Heart right ventricle (tissue), 16 donors: ENCODE results near the gene IQCF6. TPM values are rescaled to one million over a fixed set of nuclear protein-coding genes. Genes with fewer than 3 reads are reported as not detected.
"Not testable (repeated sequence)": the region's sequence is repeated elsewhere in the genome, so short reads cannot be mapped to it uniquely, and the experiment has no call there.

Source experiments
- ATAC-seq, 8 donors: fragments of 200-7000 bp; cut with Tn5 transposase; one replicate each; pipeline ENCODE4 v1.9.1; 2020; ENCODE audit warnings: mild to moderate bottlenecking in 8 of 8, moderate library complexity in 8 of 8, moderate number of reproducible peaks in 1 of 8
- DNase-seq, 2 donors: peaks; one replicate each; pipeline ENCODE4 v3.0.0-alpha.2; 2020
- H3K27ac ChIP-seq, 10 donors: fragments of 200-600 bp; sonication (generic) in 2 of 10; one replicate each; pipeline versions ENCODE4 v1.5.0 to v1.8.0; 2020 to 2022; ENCODE audit warnings: mild to moderate bottlenecking in 3 of 10
- H3K27me3 ChIP-seq, 7 donors: fragments of 200-600 bp; one replicate each; pipeline ENCODE4 v1.8.0; 2021 to 2022; ENCODE audit warnings: mild to moderate bottlenecking in 2 of 7
- H3K36me3 ChIP-seq, 9 donors: fragments of 200-600 bp; sonication (generic) in 1 of 9; one replicate each; pipeline versions ENCODE4 v1.5.0 to v1.8.0; 2020 to 2022; ENCODE audit warnings: mild to moderate bottlenecking in 2 of 9
- H3K4me1 ChIP-seq, 9 donors: fragments of 200-600 bp; sonication (generic) in 1 of 9; one replicate each; pipeline versions ENCODE4 v1.5.0 to v1.8.0; 2020 to 2022; ENCODE audit warnings: mild to moderate bottlenecking in 4 of 9
- H3K4me3 ChIP-seq, 10 donors: fragments of 200-600 bp; sonication (generic) in 2 of 10; one replicate each; pipeline versions ENCODE4 v1.5.0 to v1.8.0; 2020 to 2022; ENCODE audit warnings: mild to moderate bottlenecking in 7 of 10, moderate library complexity in 2 of 10
- H3K9me3 ChIP-seq, 11 donors: fragments of 200-600 bp in 10 of 11; sonication (generic) in 2 of 11; one replicate each; pipeline versions ENCODE4 v1.5.0 to v1.8.0; 2013 to 2022; ENCODE audit warnings: mild to moderate bottlenecking in 2 of 11, control low read depth in 1 of 11, moderate library complexity in 1 of 11
- CTCF ChIP-seq, 9 donors: fragments of 200-600 bp; sonication (generic) in 2 of 9; IDR thresholded peaks; one replicate each; pipeline versions ENCODE4 v1.5.0 to v1.8.0; 2021 to 2022; ENCODE audit warnings: antibody characterized with exemption in 9 of 9, mild to moderate bottlenecking in 5 of 9, moderate library complexity in 1 of 9
- WGBS, 2 donors: extraction: QIAGEN DNeasy Blood & Tissue Kit; methylation state at CpG; one replicate each; pipeline ENCODE4 v1.1.7; 2013; ENCODE audit warnings: inconsistent platforms in 1 of 2; 5-methylcytosine and 5-hydroxymethylcytosine counted together
- intact Hi-C, 10 donors: fragments of 100-400 bp; cut with DNase I; formaldehyde crosslinking; loops; one replicate each; pipeline versions ENCODE4 v1.11.1 to v1.14.2; 2022
- polyA plus RNA-seq, 2 donors: library from polyadenylated mRNA; stranded (reverse); fragments of 200-250 nt; gene quantifications; one replicate each; pipeline ENCODE4 v1.2.3, GENCODE V29; 2013
- total RNA-seq, 10 donors: library from RNA; stranded (reverse); fragmentation: NEBNext Ultra II Directional in 3 of 10; extraction: Animal tissue kit (Norgen Biotek cat#: 25700) in 3 of 10; gene quantifications; one replicate each; pipeline versions ENCODE4 v1.2.1 to v1.2.4, GENCODE V29; 2021 to 2023
- donor health status: Arrhythmogenic right ventricular cardiomyopathy.
- donor health status: ischemic (EF 13 %, LVEDD 7.1; RV severe dilation, severe dysfunction).
- donor health status: healthy with polysubstance abuse.
- donor health status: DM: no; HTN: yes; CAD: no.
- donor health status: DM: no; HTN: no; CAD: no.
- donor health status: ischemic (EF 25% LVEDD 6.9; RV normal size, moderate dysfunction).
- donor health status: ischemic (EF 25% LVEDD 5.7; RV mildly dilated, moderate dysfunction).
- donor health status: healthy.
- donor health status: DM: yes; HTN: yes; CAD: no.
- donor health status: Ischemic cardiomyopathy.
- donor health status: ischemic (EF 35%, LVEDD 5.7; RV mildly dilated, moderate dysfunction).
- donor health status: nonischemic (EF 11% LVEDD 7.7; RV severe dilation, severe dysfunction).
- donor health status: DM: yes; HTN: yes; CAD: no.
- donor health status: PGD.
- donor health status: ischemic (EF 29% LVEDD 5.4; RV normal size, mild dysfunction).
- donor health status: nonischemic (EF 23%, LVEDD 6.1; RV moderate dilation, normal function).

The IQCF6 gene
- total and polyA plus RNA-seq, 12 donors: not detected

- Histone ChIP-seq H3K27me3 (peaks cover 0 to 27% (median 15%) of the 10 kb centered on the region in 7 donors), H3K4me1 (no peaks in the 10 kb centered on the region), H3K36me3 (no peaks in the 10 kb centered on the region), H3K4me3 (no peak overlapping the region), H3K27ac (no peak overlapping the region), H3K9me3 (no peaks in the 10 kb centered on the region)
- 85 to 86% methylated on average over 7 of the region's 7 CpGs for WGBS, 2 donors
- no peak for DNase-seq
- TF ChIP-seq CTCF (IDR thresholded peaks at IDR 0.05): no peak
- ATAC-seq: no peak
- intact Hi-C loops: loop anchor here in 1 of 10 donors (10.0 kb wide), 1 partner anchor 287 kb away; the partner anchor contains the start of gene DCAF1
Observed at GRCh38 chr3:51792206-51792605, 13.2 kb upstream of the IQCF6 start.

- no peaks in the 10 kb centered on the region for H3K9me3 ChIP-seq
- H3K4me1 ChIP-seq: no peaks in the 10 kb centered on the region
- intact Hi-C loops: loop anchor here in 2 of 10 donors (10.0 kb wide), 1 partner anchor 75 kb away; no protein-coding TSS in a partner anchor
- DNase-seq (no peak), ATAC-seq (no peak)
- no peaks in the 10 kb centered on the region for H3K36me3 ChIP-seq
- peaks cover 0 to 6% (median 0%) of the 10 kb centered on the region in 7 donors for H3K27me3 ChIP-seq
- no peak for TF ChIP-seq CTCF (IDR thresholded peaks at IDR 0.05)
- H3K4me3 ChIP-seq: no peak overlapping the region
- H3K27ac ChIP-seq: no peak overlapping the region
- WGBS, 2 donors: 87 to 100% methylated on average over 1 of the region's 1 CpG
Observed at GRCh38 chr3:51789437-51789836, 10.4 kb upstream of the IQCF6 start.

- H3K9me3 ChIP-seq, H3K36me3 ChIP-seq, H3K27ac ChIP-seq, H3K4me1 ChIP-seq, H3K4me3 ChIP-seq, H3K27me3 ChIP-seq, DNase-seq, ATAC-seq: not testable (repeated sequence)
- intact Hi-C loops: loop anchor here in 2 of 10 donors (10.0 kb wide), 1 partner anchor 73 kb away; no protein-coding TSS in a partner anchor
Observed at GRCh38 chr3:51787576-51787975, 8.5 kb upstream of the IQCF6 start.

GRCh38 chr3:51786267-51786666 lies 7.2 kb upstream of the IQCF6 start:
- 62 to 63% methylated on average over 2 of the region's 2 CpGs for WGBS, 2 donors
- no peak for DNase-seq
- intact Hi-C loops: loop anchor here in 2 of 10 donors (10.0 kb wide), 1 partner anchor 71 kb away; no protein-coding TSS in a partner anchor
- no peak overlapping the region for H3K27ac ChIP-seq
- no peaks in the 10 kb centered on the region for H3K4me1 ChIP-seq
- no peak for ATAC-seq
- H3K27me3 ChIP-seq: peaks cover 0 to 6% (median 0%) of the 10 kb centered on the region in 7 donors
- no peaks in the 10 kb centered on the region for H3K9me3 ChIP-seq
- H3K36me3 ChIP-seq: no peaks in the 10 kb centered on the region
- H3K4me3 ChIP-seq: no peak overlapping the region
- no peak for TF ChIP-seq CTCF (IDR thresholded peaks at IDR 0.05)

- Histone ChIP-seq H3K36me3 (no peaks in the 10 kb centered on the region), H3K4me1 (peaks cover 0 to 6% (median 0%) of the 10 kb centered on the region in 9 donors), H3K9me3 (peaks cover 0 to 3% (median 0%) of the 10 kb centered on the region in 11 donors), H3K27ac (no peak overlapping the region), H3K4me3 (no peak overlapping the region), H3K27me3 (peaks cover 0 to 4% (median 0%) of the 10 kb centered on the region in 7 donors)
- TF ChIP-seq CTCF (IDR thresholded peaks at IDR 0.05): no peak
- peak in 3 of 8 donors; percentile 14 to 21 (median 19) for ATAC-seq
- DNase-seq: no peak
- intact Hi-C loops: no loop called here
- WGBS, 2 donors: 91% methylated on average over 17 of the region's 17 CpGs
Observed at GRCh38 chr3:51778554-51778953, 483 bp downstream of the IQCF6 start.
